SK-N-MC (cell line): ENCODE data around the gene SDF4.

Experiments
- EZH2 ChIP-seq: fragments of 200-600 bp; sonication (generic); IDR thresholded peaks from one replicate; pipeline ENCODE4 v1.6.1; 2017; ENCODE audit warnings: antibody characterized with exemption
- POLR2AphosphoS5 ChIP-seq: IDR thresholded peaks from 2 replicates; pipeline ENCODE4 v1.6.1; 2012; ENCODE audit warnings: mild to moderate bottlenecking, low read depth, low read length, borderline replicate concordance

GRCh38 chr1:1246577-1247340, 15.0 kb upstream of the SDF4 start, which contains the start of gene C1QTNF12:
- no peak for TF ChIP-seq EZH2
- TF ChIP-seq POLR2AphosphoS5 = no peak
